CD4-positive, alpha-beta T cell (primary cell): ENCODE measurements around the gene WFIKKN2. TPM values are rescaled to one million over a fixed set of nuclear protein-coding genes. Genes with fewer than 3 reads are reported as not detected.

Source experiments
- ATAC-seq: fragments of 200-7000 bp; cut with Tn5 transposase; one replicate; pipeline ENCODE4 v1.10.0; 2022; ENCODE audit warnings: mild to moderate bottlenecking; ENCODE audit not compliant: poor library complexity
- CTCF ChIA-PET: fragments of 350-600 bp; sonication (Branson Sonifier 250); formaldehyde crosslinking; loops from one replicate; lab custom pipeline; 2021; ENCODE audit warnings: antibody characterized with exemption, inconsistent platforms; lab: Charles Lee
- POLR2A ChIA-PET: fragments of 350-600 bp; sonication (Branson Sonifier 250); formaldehyde crosslinking; loops from one replicate; lab custom pipeline; 2021; ENCODE audit warnings: antibody characterized with exemption, inconsistent platforms; lab: Charles Lee
- DNase-seq, 14 experiments: peaks; one replicate each; pipeline ENCODE4 v3.0.0-alpha.2; 2013 to 2020; ENCODE audit warnings: mixed read lengths in 2 of 14
- H3K27ac ChIP-seq, 2 donors: one replicate each; pipeline versions ENCODE4 v1.5.1 to v1.7.0; 2013; ENCODE audit warnings: low read length in 2 of 2, low read depth in 1 of 2, mild to moderate bottlenecking in 1 of 2
- H3K27me3 ChIP-seq, 2 experiments: 1 replicate in 1 of 2; 2 replicates in 1 of 2; pipeline versions ENCODE4 v1.6.1 to v1.7.0; 2013; ENCODE audit warnings: low read length in 2 of 2, control low read depth in 1 of 2, mild to moderate bottlenecking in 1 of 2, moderate library complexity in 1 of 2; ENCODE audit not compliant: insufficient read depth in 2 of 2, control insufficient read depth in 1 of 2
- H3K36me3 ChIP-seq: one replicate; pipeline ENCODE4 v1.6.1; 2013; ENCODE audit warnings: low read length, control low read depth; ENCODE audit not compliant: insufficient read depth
- H3K4me1 ChIP-seq: one replicate; pipeline ENCODE4 v1.6.1; 2013; ENCODE audit warnings: low read length, control low read depth; ENCODE audit not compliant: insufficient read depth
- H3K4me3 ChIP-seq: one replicate; pipeline ENCODE4 v1.5.1; 2013; ENCODE audit warnings: mild to moderate bottlenecking, low read length, moderate library complexity
- H3K9me3 ChIP-seq, 2 experiments: 1 replicate in 1 of 2; 2 replicates in 1 of 2; pipeline versions ENCODE4 v1.6.1 to v1.7.0; 2013; ENCODE audit warnings: low read length in 2 of 2, mild to moderate bottlenecking in 2 of 2, control low read depth in 1 of 2, moderate library complexity in 1 of 2; ENCODE audit not compliant: control insufficient read depth in 1 of 2, insufficient read depth in 1 of 2
- H3K27ac Mint-ChIP-seq: one replicate; pipeline ENCODE4 v1.8.0; 2020; ENCODE audit warnings: mixed read lengths
- H3K27me3 Mint-ChIP-seq: one replicate; pipeline ENCODE4 v1.8.0; 2021; ENCODE audit warnings: mixed read lengths
- H3K36me3 Mint-ChIP-seq: one replicate; pipeline ENCODE4 v1.8.0; 2021; ENCODE audit warnings: low read depth, mixed read lengths
- H3K4me1 Mint-ChIP-seq: one replicate; pipeline ENCODE4 v1.8.0; 2021; ENCODE audit warnings: low read depth, mixed read lengths
- H3K4me3 Mint-ChIP-seq: one replicate; pipeline ENCODE4 v1.8.0; 2020; ENCODE audit warnings: mild to moderate bottlenecking, mixed read lengths
- H3K9me3 Mint-ChIP-seq: one replicate; pipeline ENCODE4 v1.8.0; 2020; ENCODE audit warnings: mixed read lengths
- CTCF ChIP-seq: fragments of 200-600 bp; IDR thresholded peaks from one replicate; pipeline ENCODE4 v1.8.0; 2022; ENCODE audit warnings: antibody characterized with exemption, mild to moderate bottlenecking
- intact Hi-C, 2 experiments: fragments of 100-400 bp; cut with DNase I in 1 of 2; cut with micrococcal nuclease in 1 of 2; formaldehyde crosslinking; loops; one replicate each; pipeline versions ENCODE4 v1.15.1 to v1.9.0; 2023 to 2025; cut with DNase I, micrococcal nuclease
- total RNA-seq, 174 experiments: library from RNA in 2 of 174; stranded (reverse) in 2 of 174; gene quantifications; one replicate each; pipeline ENCODE4 v1.2.3 and lab custom pipeline; 2021 to 2026

The WFIKKN2 gene
- total RNA-seq, 2 experiments from 2014 or later: not detected

- ChIA-PET CTCF (interaction anchor here (1.0 to 6.8 kb wide), 4 partner anchors 14 to 91 kb away, joined by 4 to 45 read pairs (median 6); no protein-coding TSS in a partner anchor), POLR2A (interaction anchor here (0.7 to 8.2 kb wide), 33 partner anchors 9 to 520 kb away, joined by 3 to 278 read pairs (median 9); partner anchors contain the start of genes ANKRD40, LUC7L3, NME1 and NME2)
- TF ChIP-seq CTCF: no peak
- H3K36me3 Mint-ChIP-seq: peaks cover 59% of the 10 kb centered on the region
- H3K27ac Mint-ChIP-seq: peak overlapping the region; percentile 98
- Histone ChIP-seq H3K4me3 (peak overlapping the region; percentile 92), H3K36me3 (peaks cover 30% of the 10 kb centered on the region), H3K27me3 (no peaks in the 10 kb centered on the region), H3K9me3 (no peaks in the 10 kb centered on the region), H3K4me1 (peaks cover 34% of the 10 kb centered on the region), H3K27ac (peak overlapping the region; percentile 61 to 92)
- ATAC-seq (peak; percentile 1), DNase-seq (no peak)
- no peaks in the 10 kb centered on the region for H3K9me3 Mint-ChIP-seq
- peak overlapping the region; percentile 92 for H3K4me3 Mint-ChIP-seq
- intact Hi-C loops: loop anchor here (1.0 to 10.0 kb wide), 5 partner anchors 14 to 389 kb away; partner anchors contain the start of gene NME1 (in 1 of the 2)
- H3K4me1 Mint-ChIP-seq: peaks cover 68% of the 10 kb centered on the region
- H3K27me3 Mint-ChIP-seq: peaks cover 5% of the 10 kb centered on the region
Observed at GRCh38 chr17:50865868-50866260, 30.5 kb downstream of the WFIKKN2 start.

DNA sequence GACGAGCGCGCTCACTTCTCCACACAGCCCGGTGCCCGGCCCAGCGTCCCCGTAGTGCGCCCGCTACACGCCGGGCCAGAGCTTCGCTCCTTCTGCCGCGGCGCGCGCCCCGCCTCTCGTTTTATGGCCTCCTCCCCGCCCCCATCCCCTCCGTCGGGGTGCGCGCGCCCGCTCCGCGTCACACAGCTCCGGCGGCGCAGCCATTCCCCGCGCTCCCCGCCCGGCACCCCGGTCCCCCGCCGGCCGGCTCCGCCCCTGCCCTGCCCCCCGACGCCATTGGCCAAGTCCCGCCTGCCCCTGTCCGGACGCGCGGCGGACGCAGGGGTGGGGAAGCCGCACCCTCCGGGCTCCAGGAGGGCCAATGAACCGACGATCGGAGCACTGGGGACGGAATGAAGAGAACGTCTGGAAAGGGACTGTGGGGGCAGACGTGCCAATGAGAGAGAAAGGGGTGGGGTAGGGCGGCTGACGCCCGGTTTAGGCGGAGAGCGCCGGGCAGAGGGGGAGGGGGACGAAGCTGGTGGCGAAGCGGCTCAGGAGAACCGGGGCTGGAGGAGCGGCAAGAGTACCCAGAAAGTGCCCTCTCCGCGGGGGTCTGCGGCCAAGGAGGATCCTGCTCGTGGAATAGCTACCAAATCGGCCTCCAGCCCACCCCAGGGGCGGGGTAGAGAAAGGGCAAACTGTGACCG lies 31.0 kb downstream of the WFIKKN2 start, which contains the start of gene TOB1:
TOB1 (minus strand) TSS at position 94 of the 689 bp plus-strand sequence. CDS start 2,337 bp downstream, outside the sequence.
- H3K27ac Mint-ChIP-seq: peak within 1 kb of the TSS; percentile 98
- H3K4me1 ChIP-seq: peaks cover 40% of the 10 kb centered on the region
- peaks cover 53% of the 10 kb centered on the region for H3K36me3 Mint-ChIP-seq
- peaks cover 5% of the 10 kb centered on the region for H3K27me3 Mint-ChIP-seq
- no peaks in the 10 kb centered on the region for H3K27me3 ChIP-seq
- ATAC-seq: peak; percentile 59
- peaks cover 68% of the 10 kb centered on the region for H3K4me1 Mint-ChIP-seq
- H3K9me3 ChIP-seq: no peaks in the 10 kb centered on the region
- H3K27ac ChIP-seq: peak within 1 kb of the TSS; percentile 92 to 98
- POLR2A ChIA-PET: interaction anchor here (0.7 to 8.2 kb wide), 36 partner anchors 9 to 520 kb away, joined by 3 to 278 read pairs (median 9); partner anchors contain the start of genes ANKRD40, LUC7L3, NME1 and NME2
- TF ChIP-seq CTCF: no peak
- peaks cover 26% of the 10 kb centered on the region for H3K36me3 ChIP-seq
- H3K4me3 Mint-ChIP-seq: peak within 1 kb of the TSS; percentile 98
- H3K9me3 Mint-ChIP-seq: no peaks in the 10 kb centered on the region
- H3K4me3 ChIP-seq: peak within 1 kb of the TSS; percentile 92
- DNase-seq: peak; percentile 93 to 98 (median 97)
- CTCF ChIA-PET: interaction anchor here (1.0 to 6.8 kb wide), 3 partner anchors 14 to 90 kb away, joined by 4 to 45 read pairs (median 6); no protein-coding TSS in a partner anchor
- intact Hi-C loops: loop anchor here (2.0 to 10.0 kb wide), 3 partner anchors 91 to 388 kb away; partner anchors contain the start of gene NME1 (in 1 of the 2)

- CTCF ChIA-PET: interaction anchor here (0.9 to 6.8 kb wide), 5 partner anchors 11 to 52 kb away, joined by 3 to 45 read pairs (median 3); no protein-coding TSS in a partner anchor
- H3K36me3 Mint-ChIP-seq: peaks cover 48% of the 10 kb centered on the region
- intact Hi-C loops: loop anchor here (1.0 to 10.0 kb wide), 4 partner anchors 43 to 388 kb away; partner anchors contain the start of gene NME1 (in 1 of the 2)
- Histone ChIP-seq H3K4me1 (peaks cover 45% of the 10 kb centered on the region), H3K27ac (peak overlapping the region; percentile 92 to 98), H3K4me3 (peak overlapping the region; percentile 92), H3K9me3 (no peaks in the 10 kb centered on the region), H3K36me3 (peaks cover 20% of the 10 kb centered on the region), H3K27me3 (no peaks in the 10 kb centered on the region)
- H3K4me3 Mint-ChIP-seq: peak overlapping the region; percentile 92
- peaks cover 5% of the 10 kb centered on the region for H3K27me3 Mint-ChIP-seq
- POLR2A ChIA-PET: interaction anchor here (0.6 to 8.2 kb wide), 33 partner anchors 8 to 1159 kb away, joined by 3 to 278 read pairs (median 9); partner anchors contain the start of genes ANKRD40, LUC7L3, NME1 and NME2
- peak; percentile 22 for ATAC-seq
- H3K4me1 Mint-ChIP-seq: peaks cover 68% of the 10 kb centered on the region
- peak overlapping the region; percentile 98 for H3K27ac Mint-ChIP-seq
- peak in 13 of 14 experiments; percentile 50 to 87 (median 67) for DNase-seq
- TF ChIP-seq CTCF: no peak
- no peaks in the 10 kb centered on the region for H3K9me3 Mint-ChIP-seq
Observed at GRCh38 chr17:50866950-50867362, 31.6 kb downstream of the WFIKKN2 start.
